ENCODE results near the gene NLRC5. TPM values are rescaled to one million over a fixed set of nuclear protein-coding genes. Genes with fewer than 3 reads are reported as not detected.

Gene NLRC5
- total and polyA plus RNA-seq, 2 donors (not counting 3 experiments of a cell fraction or from before 2014, with no cell fraction given): 7.4 to 26.3 TPM

- ChIA-PET CTCF (interaction anchor here (1.1 to 1.3 kb wide), 2 partner anchors 9 to 91 kb away, joined by 3 read pairs; no protein-coding TSS in a partner anchor), POLR2A (no interaction called here)
- no peak for FAIRE-seq
- no peaks in the 10 kb centered on the region for H3K27me3 ChIP-seq (ENCODE audit: control insufficient read depth in 2 of 2, insufficient read depth in 2 of 2, low read length in 2 of 2)
- BruUV-seq (replicated peaks): no TSS peak
- no peak overlapping the region for H3K27ac ChIP-seq (ENCODE audit: insufficient read depth, low read depth, low read length)
- no peaks in the 10 kb centered on the region for H4K20me1 ChIP-seq (replicated peaks; ENCODE audit: control insufficient read depth, extremely low read depth, insufficient read depth, low read length)
- intact Hi-C loops (cut with micrococcal nuclease) (no loop called here), dilution Hi-C loops (cut with MboI; ENCODE audit: extremely low pct_ligation_motif_present, low sequenced_read_pairs) (no loop called here)
- no peak overlapping the region for H3K9ac ChIP-seq (replicated peaks; ENCODE audit: extremely low read depth, insufficient read depth, low read length)
- no peak for TF ChIP-seq POLR2A (IDR thresholded peaks at IDR 0.05; ENCODE audit: low read depth, low read length)
- no peak for TF ChIP-seq POLR2AphosphoS5 (IDR thresholded peaks at IDR 0.05; ENCODE audit: insufficient read depth, low read depth, low read length)
- TF ChIP-seq JUN (IDR thresholded peaks at IDR 0.05; ENCODE audit: borderline replicate concordance, insufficient read depth, insufficient read length, low read depth): no peak
- no peak for TF ChIP-seq MAX (IDR thresholded peaks at IDR 0.05; ENCODE audit: insufficient read depth, insufficient read length)
- DNase-seq (ENCODE audit: low read depth, low spot score): no peak
- no peak overlapping the region for H2AFZ ChIP-seq (ENCODE audit: low read depth, low read length)
- H3K4me2 ChIP-seq (ENCODE audit: insufficient read depth, low read length): no peak overlapping the region
- no peaks in the 10 kb centered on the region for H3K36me3 ChIP-seq (ENCODE audit: control insufficient read depth in 2 of 2, extremely low read depth in 1 of 2, insufficient read depth in 2 of 2, low read length in 2 of 2)
- H3K4me1 ChIP-seq (ENCODE audit: control insufficient read depth, extremely low read depth, insufficient read depth, low read length): no peaks in the 10 kb centered on the region
- H3K4me3 ChIP-seq (replicated peaks in 1 of 3; ENCODE audit: insufficient read depth in 1 of 3, low read depth in 1 of 3, low read length in 3 of 3): no peak overlapping the region
- no peaks in the 10 kb centered on the region for H3K79me2 ChIP-seq (ENCODE audit: control insufficient read depth, insufficient read depth, low read length)
- H3K9me3 ChIP-seq (replicated peaks; ENCODE audit: control insufficient read depth, insufficient read depth, low read length): no peaks in the 10 kb centered on the region
- H3K9me1 ChIP-seq (replicated peaks; ENCODE audit: control insufficient read depth, extremely low read depth, insufficient read depth, low read length): no peaks in the 10 kb centered on the region
Observed at GRCh38 chr16:57054771-57055170, 65.4 kb downstream of the NLRC5 start.

DNA sequence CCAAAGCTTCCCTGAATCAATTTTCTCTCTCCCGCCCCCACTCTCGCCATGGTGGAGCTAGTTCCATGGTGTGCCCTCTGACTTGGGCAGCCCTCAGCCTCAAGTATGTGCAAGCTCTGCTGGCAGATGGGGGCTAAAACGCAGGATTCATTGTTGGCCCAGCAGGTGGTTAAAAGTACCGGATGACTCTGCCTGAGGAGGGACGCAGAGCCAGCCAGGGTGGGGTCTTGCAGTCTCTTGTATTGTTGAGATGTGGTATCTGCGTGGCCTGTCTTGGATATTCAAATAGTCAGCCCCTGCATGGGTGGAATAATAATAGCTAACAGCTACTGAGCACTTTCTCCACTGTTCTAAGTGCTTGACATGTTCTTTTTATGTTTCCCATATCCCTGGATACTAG lies 66.3 kb downstream of the NLRC5 start:
- no peaks in the 10 kb centered on the region for H3K36me3 ChIP-seq (ENCODE audit: control insufficient read depth in 2 of 2, extremely low read depth in 1 of 2, insufficient read depth in 2 of 2, low read length in 2 of 2)
- dilution Hi-C loops (cut with MboI; ENCODE audit: extremely low pct_ligation_motif_present, low sequenced_read_pairs): no loop called here

More for the DNA sequence above, 66.3 kb downstream of the NLRC5 start:
- no peak overlapping the region for H2AFZ ChIP-seq (ENCODE audit: low read depth, low read length)
- CTCF ChIA-PET: interaction anchor here (1.3 to 2.0 kb wide), 3 partner anchors 10 to 92 kb away, joined by 3 to 7 read pairs (median 3); no protein-coding TSS in a partner anchor
- POLR2A ChIA-PET: no interaction called here
- FAIRE-seq (no peak), DNase-seq (ENCODE audit: low read depth, low spot score) (no peak)
- H3K9me3 ChIP-seq (replicated peaks; ENCODE audit: control insufficient read depth, insufficient read depth, low read length): no peaks in the 10 kb centered on the region
- intact Hi-C loops (cut with micrococcal nuclease): no loop called here
- H3K4me1 ChIP-seq (ENCODE audit: control insufficient read depth, extremely low read depth, insufficient read depth, low read length): no peaks in the 10 kb centered on the region
- H4K20me1 ChIP-seq (replicated peaks; ENCODE audit: control insufficient read depth, extremely low read depth, insufficient read depth, low read length): no peaks in the 10 kb centered on the region
- H3K4me2 ChIP-seq (ENCODE audit: insufficient read depth, low read length): no peak overlapping the region
- no peak overlapping the region for H3K9ac ChIP-seq (replicated peaks; ENCODE audit: extremely low read depth, insufficient read depth, low read length)
- no peaks in the 10 kb centered on the region for H3K27me3 ChIP-seq (ENCODE audit: control insufficient read depth in 2 of 2, insufficient read depth in 2 of 2, low read length in 2 of 2)
- TF ChIP-seq CTCF (IDR thresholded peaks at IDR 0.05; ENCODE audit: extremely low read depth in 1 of 2, insufficient read depth in 1 of 2, low read depth in 1 of 2, low read length in 2 of 2): no peak
- no peak for TF ChIP-seq JUN (IDR thresholded peaks at IDR 0.05; ENCODE audit: borderline replicate concordance, insufficient read depth, insufficient read length, low read depth)
- TF ChIP-seq EZH2 (IDR thresholded peaks at IDR 0.05; ENCODE audit: borderline replicate concordance, low read depth, low read length, severe bottlenecking): no peak
- TF ChIP-seq POLR2AphosphoS5 (IDR thresholded peaks at IDR 0.05; ENCODE audit: insufficient read depth, low read depth, low read length): no peak
- no peak overlapping the region for H3K4me3 ChIP-seq (replicated peaks in 1 of 3; ENCODE audit: insufficient read depth in 1 of 3, low read depth in 1 of 3, low read length in 3 of 3)
- H3K9me1 ChIP-seq (replicated peaks; ENCODE audit: control insufficient read depth, extremely low read depth, insufficient read depth, low read length): no peaks in the 10 kb centered on the region
- H3K27ac ChIP-seq (ENCODE audit: insufficient read depth, low read depth, low read length): no peak overlapping the region
- no peaks in the 10 kb centered on the region for H3K79me2 ChIP-seq (ENCODE audit: control insufficient read depth, insufficient read depth, low read length)
- no TSS peak for BruUV-seq (replicated peaks)

Measured in endothelial cell of umbilical vein (primary cell).